Measurements from ENCODE around the gene C13orf46. TPM values are rescaled to one million over a fixed set of nuclear protein-coding genes. Genes with fewer than 3 reads are reported as not detected.
"Not testable (repeated sequence)": the region's sequence is repeated elsewhere in the genome, so short reads cannot be mapped to it uniquely, and the experiment has no call there.

Gene C13orf46
- total RNA-seq, 2 experiments from 2014 or later, result 0.59 to 0.78 TPM

GRCh38 chr13:113996081-113996911, 22.4 kb upstream of the C13orf46 start:
- ChIA-PET POLR2A (no interaction called here), CTCF (no interaction called here)

DNA sequence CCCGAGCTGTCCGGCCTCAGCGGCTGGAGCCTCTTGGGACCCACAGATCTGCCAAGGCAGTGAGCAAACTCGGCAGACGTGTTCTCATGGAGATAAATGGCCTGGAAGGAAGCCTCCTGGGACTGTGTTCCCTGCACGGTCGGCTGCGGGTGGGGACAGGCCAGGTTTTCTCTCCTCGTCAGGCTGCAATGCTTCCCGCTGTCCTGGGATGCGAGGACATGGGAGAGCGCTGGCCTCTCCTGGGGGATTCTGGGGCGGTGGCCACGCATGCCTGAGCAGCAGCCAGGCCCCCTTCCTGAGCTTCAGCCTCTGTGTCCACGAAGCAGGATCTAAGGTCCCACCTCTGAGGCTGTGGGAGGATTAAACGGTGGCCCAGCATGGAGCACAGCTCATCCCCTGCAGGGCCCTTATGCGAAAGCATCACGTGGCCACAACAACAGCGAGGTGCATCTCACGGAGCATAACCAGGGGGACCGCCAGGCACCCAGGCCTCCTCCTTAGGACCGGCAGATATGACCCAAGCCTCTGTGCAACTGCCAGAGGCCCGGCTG, 21.2 kb upstream of the C13orf46 start:
- POLR2A ChIA-PET, result interaction anchor here (0.5 kb wide), 1 partner anchor 323 kb away, joined by 3 read pairs; no protein-coding TSS in a partner anchor
- CTCF ChIA-PET, result no interaction called here

- ChIA-PET CTCF (no interaction called here), POLR2A (no interaction called here)
Observed at GRCh38 chr13:113992276-113993005, 18.6 kb upstream of the C13orf46 start.

DNA sequence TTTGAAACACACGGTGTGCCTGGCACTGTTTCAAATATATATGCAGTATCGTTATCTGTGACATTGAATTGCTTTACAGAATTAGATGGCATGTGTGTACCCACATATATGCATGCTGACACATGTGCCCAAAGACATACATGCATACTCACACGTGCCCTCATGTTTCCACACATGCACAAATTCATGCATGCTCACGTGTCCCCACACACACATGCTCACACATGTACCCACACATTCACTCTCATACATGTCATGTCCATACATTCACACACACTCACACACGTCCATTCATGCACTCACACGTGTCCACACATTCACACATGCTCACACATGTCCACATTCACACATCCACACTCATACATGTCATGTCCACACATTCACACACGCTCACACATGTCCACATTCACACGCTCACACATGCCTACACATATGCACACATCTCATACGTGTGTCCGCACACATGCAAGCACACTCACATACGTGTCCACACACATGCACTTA, 17.9 kb upstream of the C13orf46 start:
- CTCF ChIA-PET, result no interaction called here
- POLR2A ChIA-PET, result no interaction called here

- CTCF ChIA-PET, result no interaction called here
- POLR2A ChIA-PET, result no interaction called here
Observed at GRCh38 chr13:113991191-113991669, 17.4 kb upstream of the C13orf46 start.

- CTCF ChIA-PET, result no interaction called here
- POLR2A ChIA-PET, result no interaction called here
Observed at GRCh38 chr13:113990321-113990837, 16.5 kb upstream of the C13orf46 start.

DNA sequence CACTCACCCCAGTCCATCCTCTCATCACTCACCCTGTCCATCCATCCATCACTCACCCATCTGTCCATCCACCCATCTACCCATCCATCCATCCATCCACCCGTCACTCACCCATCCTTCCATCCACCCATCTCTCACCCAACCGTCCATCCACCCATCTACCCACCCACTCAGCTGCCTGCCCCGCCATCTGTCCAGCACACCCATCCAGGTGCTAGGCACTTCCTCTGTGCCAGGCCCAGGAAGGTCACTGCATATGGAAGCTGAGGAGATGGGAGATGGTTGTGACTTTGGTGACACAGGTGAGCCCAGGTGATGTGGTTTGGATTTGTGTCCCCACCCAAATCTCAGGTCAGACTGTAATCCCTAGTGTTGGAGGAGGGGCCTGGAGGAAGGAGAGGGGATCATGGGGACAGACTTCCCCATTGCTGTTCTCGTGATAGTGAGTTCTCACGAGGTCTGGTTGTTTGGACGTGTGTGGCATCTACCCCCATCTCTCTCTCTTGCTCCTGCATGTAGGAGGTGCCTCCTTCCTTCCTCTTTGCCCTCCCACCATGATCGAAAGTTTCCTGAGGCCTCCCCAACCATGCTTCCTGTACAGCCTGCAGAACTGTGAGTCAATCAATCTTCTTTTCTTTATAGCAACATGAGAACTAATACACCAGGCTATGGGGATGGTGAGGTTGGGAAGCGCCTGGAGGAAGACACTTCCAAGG, 15.9 kb upstream of the C13orf46 start:
- CTCF ChIA-PET, result no interaction called here
- POLR2A ChIA-PET, result no interaction called here

- CTCF ChIA-PET, POLR2A ChIA-PET: not testable (repeated sequence)
Observed at GRCh38 chr13:113988859-113989258, 15.0 kb upstream of the C13orf46 start.

DNA sequence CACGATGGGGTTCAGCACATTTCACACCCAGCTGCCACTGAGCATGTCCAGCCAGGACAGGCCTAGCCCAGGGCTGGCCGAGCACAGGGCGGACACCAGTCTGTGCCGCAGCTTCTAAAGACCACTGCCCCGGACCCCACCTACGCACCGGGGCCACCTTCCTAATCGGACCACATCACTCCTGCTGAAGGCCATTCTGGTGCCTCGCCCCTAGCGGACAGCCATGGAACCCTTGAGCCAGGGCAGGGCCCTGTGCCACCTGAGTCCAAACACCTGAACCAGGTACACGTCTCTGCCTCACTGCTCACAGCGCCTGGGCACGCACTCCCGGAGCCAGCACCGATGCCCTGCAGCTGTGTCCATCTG, 8.4 kb upstream of the C13orf46 start:
- POLR2A ChIA-PET, result no interaction called here

GRCh38 chr13:113981611-113982295, 7.9 kb upstream of the C13orf46 start:
- ChIA-PET CTCF (no interaction called here), POLR2A (no interaction called here)

More for the DNA sequence above, 8.4 kb upstream of the C13orf46 start:
- CTCF ChIA-PET, result no interaction called here

DNA sequence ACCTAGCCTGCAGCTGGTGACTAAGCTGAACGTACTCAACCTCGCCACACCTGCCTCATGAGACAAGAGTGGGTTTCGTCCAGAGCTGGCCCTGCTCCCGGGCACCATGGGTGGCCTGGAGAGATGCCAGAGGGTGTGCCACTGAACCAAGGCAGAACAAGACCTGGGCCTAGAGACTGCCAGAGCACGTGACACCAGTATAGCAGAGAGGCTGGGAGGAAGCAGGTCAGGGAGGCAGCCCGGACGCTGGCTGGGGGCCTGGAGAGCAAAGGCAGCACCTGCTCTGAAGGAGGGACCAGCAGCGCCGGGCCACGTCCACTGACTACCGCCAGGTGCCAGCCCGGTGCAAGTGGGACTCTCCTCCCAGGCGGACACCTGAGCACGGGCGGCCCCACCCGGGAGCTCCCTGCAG, 7.3 kb upstream of the C13orf46 start:
- POLR2A ChIA-PET, result no interaction called here
- CTCF ChIA-PET, result no interaction called here

GRCh38 chr13:113980489-113981064, 6.7 kb upstream of the C13orf46 start:
- ChIA-PET CTCF (no interaction called here), POLR2A (no interaction called here)

DNA sequence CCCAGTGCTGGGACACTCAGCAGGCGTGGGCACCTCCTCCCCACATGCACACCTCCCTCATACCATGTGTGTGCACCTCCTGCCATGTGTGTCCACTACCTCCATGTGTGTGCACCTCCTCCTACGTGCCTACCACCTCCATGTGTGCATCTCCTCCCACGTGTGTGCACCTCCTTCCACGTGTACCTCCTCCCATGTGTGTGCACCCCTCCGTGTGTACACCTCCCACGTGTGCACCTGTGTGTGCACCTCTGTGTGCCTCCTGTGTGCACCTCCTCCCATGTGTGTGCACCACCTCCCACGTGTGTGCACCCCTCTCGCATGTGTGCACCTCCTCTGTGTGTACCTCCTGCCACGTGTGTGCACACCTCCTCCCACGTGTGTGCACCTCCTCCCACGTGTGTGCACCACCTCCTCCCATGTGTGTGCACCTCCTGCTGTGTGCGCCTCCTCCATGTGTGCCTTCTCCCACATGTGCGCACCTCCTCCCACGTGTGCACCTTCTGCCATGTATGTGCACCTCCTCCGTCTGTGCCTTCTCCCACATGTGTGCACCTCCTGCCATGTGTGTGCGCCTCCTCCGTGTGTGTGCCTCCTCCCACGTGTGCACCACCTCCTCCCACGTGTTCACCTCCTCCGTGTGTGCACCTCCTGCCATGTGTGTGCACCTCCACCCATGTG, 6.1 kb upstream of the C13orf46 start:
- CTCF ChIA-PET, result no interaction called here

GRCh38 chr13:113978741-113979481, 5.0 kb upstream of the C13orf46 start:
- ChIA-PET POLR2A (no interaction called here), CTCF (no interaction called here)

More for the DNA sequence above, 6.1 kb upstream of the C13orf46 start:
- POLR2A ChIA-PET, result no interaction called here

DNA sequence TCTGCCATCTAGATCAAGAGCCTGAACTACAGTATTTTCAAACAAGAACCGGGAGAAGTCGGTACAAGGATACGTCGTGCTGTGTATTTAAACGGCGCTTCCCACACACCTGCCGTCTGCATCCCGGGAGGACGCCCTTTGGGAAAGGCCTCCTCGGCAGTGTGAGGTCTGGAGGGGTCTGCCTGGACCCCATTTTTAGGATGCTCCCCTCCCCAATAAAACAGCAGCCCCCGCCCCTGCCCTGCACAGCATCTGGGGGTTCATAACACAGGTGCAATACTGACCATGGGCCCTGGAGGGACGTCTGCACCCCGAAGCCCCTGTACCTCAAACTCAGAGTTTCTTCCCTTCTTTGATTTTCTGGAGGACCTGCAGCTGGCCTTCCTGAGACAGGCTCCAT, 4.1 kb upstream of the C13orf46 start:
- CTCF ChIA-PET, result no interaction called here
- POLR2A ChIA-PET, result interaction anchor here (0.7 kb wide), 1 partner anchor 17 kb away, joined by 5 read pairs; no protein-coding TSS in a partner anchor

GRCh38 chr13:113976711-113977684, 3.1 kb upstream of the C13orf46 start:
- CTCF ChIA-PET, result no interaction called here
- POLR2A ChIA-PET, result no interaction called here

DNA sequence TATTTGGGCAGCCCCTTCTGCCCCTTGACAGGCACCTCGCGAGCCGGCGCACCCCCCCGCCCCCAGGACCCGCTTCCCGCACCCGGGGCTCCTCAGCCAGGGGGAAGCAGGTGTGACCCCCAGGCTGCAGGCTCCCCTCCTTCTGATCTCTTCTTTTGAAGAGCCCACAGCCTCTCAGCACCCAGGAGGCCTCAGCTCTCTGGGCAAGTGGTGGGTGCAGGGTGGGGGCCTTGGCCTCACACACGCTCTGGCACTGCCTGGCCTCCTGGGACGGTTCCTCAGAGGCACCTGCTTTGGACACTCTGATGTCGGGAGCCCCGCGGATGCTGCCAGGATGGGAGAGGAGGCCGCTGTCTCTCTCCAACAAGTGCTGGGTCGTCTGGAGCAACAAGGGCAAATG, 1.5 kb upstream of the C13orf46 start:
- ChIA-PET POLR2A (no interaction called here), CTCF (interaction anchor here (1.3 kb wide), 1 partner anchor 251 kb away, joined by 3 read pairs; no protein-coding TSS in a partner anchor)

Data from activated CD8-positive, alpha-beta memory T cell treated with anti-CD3 and anti-CD28 coated beads for 36 hours (primary cell).